HG02840 (cell line): ENCODE measurements around the gene SULT2B1.

Experiments
- ATAC-seq: cut with Tn5 transposase; IDR thresholded peaks from one replicate; pipeline ENCODE4 v1.9.1; 2021; ENCODE audit warnings: mild to moderate bottlenecking, moderate library complexity, moderate number of reproducible peaks; ENCODE audit not compliant: unreplicated experiment, low FRiP score

Gene SULT2B1

DNA sequence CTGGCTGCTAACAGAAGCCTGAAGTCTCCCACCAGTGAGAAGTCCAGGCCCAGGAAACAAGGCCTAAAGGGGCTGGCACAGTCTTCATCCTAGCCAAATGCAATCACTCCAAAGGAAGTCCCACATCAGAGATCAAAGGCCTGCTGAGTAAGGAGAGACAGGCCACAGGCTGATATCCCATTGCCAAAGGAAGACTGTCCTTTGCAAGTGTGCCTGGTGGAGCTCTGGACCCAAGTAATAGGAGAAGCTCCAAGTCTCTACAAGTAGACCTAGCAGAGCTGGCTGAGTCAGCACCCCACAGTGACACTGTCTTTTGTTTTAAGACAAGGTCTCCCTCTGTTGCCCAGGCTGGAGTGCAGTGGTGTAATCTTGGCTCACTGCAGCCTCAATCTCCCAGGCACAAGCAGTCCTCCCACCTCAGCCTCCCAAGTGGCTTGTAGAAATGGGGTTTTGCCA is 80.7 kb downstream of the SULT2B1 start:
- ATAC-seq: no peak

- no peak for ATAC-seq
These were observed 81.4 kb downstream of the SULT2B1 start for GRCh38 chr19:48633148-48634035.

GRCh38 chr19:48634036-48634342 is 82.0 kb downstream of the SULT2B1 start:
- ATAC-seq: no peak

DNA sequence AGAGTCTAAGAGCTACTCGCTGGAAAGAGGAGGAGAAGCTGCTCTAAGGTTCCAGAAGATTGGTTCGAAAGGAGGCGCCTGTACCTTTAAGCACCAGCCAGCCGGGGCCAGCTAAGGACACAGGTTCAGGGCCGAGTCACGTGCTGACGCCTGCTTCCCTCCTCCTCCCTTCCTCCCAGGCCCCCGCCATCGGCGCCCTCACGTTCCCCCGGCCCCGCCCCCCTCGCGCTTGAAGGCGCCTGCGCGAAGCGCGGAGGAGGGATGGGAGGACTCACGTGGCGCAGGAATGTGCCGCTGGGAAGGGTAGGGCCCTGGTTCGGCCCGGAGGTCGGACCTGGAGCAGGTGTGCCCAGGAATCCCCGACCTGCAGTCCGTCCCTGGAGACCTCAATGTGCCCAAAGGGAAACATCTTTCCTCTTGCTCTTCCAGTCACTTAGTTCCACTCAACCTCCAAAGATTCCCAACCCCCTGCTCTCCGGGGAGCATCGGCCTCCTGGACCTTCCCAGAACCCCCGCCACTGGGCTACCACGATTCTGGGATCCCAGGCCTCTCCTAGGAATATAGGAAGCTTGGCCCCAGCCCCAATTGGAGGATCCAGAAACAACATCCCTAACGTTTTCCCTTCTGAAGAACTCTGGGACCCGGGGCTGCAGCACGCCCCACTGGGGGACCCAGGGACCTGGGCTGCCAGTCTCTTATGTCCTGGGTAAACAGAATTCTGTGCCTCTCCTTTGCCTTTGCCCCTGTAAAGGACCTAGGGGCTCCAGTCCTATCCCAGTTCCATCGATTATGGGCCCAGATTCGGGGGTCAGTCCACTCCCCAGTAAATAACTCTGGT is 82.7 kb downstream of the SULT2B1 start:
- ATAC-seq: peak; percentile 32

DNA sequence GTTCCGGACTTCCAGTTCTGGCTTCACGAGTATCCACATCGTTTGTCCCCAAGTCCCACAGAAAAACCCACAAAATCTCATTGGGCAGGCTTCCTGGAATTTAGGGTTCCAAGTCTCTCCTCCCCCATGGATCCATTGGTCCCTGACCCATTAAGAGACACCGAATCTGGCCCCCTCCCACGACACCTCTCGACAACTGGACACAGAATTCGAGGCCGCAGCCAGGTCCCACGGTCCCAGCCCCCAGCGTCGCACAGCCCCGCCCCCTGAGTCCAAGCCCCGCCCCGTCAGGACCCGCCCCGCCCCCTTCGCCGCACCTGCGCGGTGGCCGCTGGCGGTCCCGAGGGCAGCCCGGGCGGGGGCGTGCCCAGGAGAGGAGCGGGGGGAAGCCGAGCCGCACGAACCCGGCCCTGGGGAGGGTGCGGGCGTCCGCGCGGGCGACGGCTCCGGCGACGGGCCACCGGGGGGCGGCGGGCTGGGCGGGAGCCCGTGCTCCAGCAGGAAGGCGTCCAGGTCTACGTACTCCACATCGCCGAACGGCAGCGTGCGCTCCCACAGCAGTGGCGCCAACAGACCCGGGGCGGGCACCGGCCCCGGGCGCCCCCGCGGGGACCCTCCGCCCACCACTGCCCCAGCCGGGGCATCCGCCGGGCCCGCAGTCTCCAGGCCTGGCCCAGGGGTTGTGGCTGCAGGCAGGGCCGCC is 83.4 kb downstream of the SULT2B1 start:
- no peak for ATAC-seq

DNA sequence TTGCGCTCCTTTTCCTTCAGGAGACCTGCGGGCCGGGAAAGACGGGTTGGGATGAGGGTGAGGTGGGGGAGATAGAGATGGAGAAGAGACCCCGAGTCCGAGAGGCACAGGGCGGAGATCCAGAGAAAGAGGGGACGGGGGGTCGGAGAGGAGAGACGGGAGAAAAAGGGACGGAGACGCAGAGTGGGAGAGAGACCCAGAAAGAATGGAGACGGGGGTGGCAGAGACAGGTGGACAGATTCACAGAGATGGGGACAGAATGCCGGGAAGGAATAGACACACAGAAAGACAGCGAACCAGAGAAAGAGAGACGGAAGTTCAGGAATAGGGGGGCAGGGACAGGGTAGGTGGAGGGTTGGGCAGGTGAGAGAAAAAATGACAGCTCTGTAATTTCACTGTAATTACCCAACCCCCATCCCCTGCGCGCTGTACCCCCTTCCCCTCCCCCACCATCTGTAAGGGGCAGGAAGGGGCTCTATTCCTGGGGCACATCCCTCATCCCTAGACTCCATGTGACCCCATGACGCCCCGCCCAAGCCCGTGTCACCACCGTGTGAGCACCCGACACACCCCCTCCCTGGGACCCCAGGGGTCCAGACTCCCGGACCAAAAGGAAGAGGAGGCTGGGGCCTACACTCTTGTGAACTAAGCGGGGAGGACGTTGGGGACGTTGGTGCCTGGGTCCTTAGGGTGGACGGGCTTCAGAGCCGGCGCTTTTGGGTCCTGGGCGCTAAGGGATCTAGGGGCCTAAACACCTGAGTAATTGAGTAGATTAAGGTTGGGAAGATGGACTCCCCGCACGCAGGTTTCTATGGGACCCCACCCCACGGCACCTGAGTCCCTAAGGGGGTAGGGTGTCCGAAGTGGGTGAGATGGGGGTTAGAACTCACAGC is 84.2 kb downstream of the SULT2B1 start:
- ATAC-seq: no peak

DNA sequence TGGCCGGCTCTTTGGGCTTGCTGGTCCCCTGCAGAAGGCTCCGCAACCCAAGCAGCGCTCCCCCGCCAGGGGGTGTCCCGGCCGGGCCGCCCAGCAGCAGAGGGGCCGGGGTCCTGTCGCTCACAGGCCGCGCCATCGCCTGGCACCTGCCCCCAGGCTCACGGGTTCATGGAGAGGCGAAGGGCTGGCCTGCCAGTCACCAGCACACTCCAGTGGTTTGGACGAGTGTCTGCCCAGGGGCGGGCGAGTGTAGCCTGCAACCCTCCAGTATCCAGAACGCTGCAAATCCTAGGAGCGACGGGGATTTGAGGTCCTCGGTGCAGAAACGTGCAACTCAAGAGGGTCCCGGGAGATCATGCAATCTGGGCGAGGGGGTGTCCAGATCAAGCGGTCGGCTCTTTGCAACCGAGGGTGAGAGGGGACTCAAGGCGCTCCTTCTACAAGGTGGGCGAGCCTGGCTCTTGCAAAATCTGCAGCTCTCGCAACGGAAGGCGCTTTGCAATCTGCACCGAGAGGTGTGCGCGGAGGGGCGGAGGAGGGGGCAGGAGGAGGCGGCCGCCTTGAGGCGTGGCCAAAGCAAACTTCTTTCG is 85.0 kb downstream of the SULT2B1 start, which contains the start of gene DBP:
Gene DBP, minus strand, starts transcription at position 521 of the 590 bp plus-strand sequence. Its CDS starts 385 bp downstream, at position 136.
- no peak for ATAC-seq

DNA sequence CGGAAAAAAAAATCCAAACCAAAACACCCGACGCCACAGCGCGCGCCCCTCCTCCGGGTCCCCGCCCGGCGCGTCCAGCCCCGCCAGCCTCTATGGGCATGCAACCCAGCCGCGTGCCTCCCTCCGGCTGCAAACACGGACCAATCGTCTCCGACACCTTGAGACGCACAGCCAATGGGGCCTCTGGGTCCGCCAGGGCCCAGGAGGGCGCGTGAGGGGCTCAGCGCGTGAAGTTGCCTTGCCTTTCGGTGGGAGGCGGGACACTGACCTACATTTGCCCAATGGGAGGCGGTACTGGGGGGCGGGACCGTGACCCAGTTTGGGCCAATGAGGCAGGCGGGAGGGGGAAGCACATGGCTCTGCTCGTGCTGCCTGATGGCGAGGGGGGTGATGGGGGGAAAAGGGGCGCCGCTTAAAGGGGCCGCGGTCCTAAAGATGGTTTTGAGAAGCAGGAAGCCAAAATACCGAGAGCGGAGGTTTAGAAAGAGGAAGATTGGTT is 85.5 kb downstream of the SULT2B1 start:
- ATAC-seq: peak; percentile 66

- ATAC-seq: peak; percentile 6
These were observed 86.2 kb downstream of the SULT2B1 start for GRCh38 chr19:48637948-48638830.

DNA sequence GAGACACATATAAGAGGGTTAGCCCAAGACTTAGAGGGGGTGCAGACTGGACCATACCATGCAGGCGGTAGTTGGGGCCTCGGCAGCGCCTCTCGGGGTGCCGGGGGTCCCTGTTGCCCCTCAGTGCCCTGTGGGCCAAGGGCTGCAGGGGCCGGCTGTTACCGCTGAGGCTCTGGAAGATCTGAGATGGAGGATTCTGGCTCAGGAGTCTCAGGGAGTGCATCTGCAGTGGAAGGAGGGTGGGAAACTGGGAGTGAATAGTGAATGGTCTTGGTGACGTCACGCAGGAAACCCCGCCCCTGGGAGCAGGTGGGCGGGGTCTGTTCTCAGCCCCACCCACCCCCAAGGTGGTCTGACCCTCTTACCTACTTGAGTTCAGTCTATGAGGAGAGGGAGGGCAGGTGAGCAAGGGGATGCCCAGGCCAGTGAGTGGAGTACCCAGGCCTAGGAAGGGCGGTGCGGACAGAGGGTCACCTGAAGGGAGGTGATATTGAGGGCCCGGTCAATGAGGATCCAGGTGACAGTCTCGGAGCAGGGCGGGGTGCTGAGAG is 86.9 kb downstream of the SULT2B1 start:
- ATAC-seq: no peak

DNA sequence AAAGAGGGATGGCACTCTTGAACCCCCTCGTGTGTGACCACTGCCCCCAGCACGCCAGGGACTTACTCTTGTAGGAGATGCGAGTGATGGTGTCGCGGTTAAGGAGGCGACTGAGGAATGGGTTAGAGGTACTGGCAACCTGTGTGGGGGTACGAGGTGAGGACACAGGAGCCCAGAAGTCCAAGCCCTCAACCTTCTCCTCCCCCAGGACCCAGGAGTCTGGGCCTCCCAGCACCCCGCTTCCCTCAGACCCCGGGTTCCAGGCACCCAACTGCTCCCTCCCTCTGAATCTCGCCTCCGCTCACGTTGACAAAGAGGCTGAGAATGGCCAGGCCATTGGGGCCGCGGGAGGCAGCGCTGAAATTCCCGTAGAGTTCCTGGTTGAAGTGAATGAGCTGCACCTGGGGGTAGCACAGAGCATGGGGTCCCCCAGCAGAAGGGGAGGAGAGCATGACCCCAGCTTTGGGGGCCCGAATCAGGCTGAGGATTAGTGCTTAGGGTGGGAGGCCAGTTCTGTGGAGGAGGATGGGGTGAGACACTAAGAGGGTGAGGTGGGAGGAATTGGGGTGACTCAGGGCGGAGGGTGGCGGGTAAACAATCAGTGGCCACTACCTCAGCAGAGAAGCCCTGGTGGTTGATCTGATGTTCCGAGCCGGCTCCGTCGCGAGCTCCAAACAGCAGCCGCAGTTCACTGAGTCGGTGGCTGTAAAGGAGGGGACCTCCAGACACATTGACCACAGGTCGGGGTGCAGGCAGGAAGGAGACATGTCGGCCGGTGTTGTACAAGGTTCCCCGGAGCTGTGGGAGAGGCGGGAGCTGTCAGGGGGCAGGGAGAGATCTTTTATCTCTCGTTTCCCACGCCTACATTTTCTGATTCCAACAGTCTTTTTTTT is 87.8 kb downstream of the SULT2B1 start:
- no peak for ATAC-seq

GRCh38 chr19:48641850-48642249 is 89.9 kb downstream of the SULT2B1 start:
- no peak for ATAC-seq

- ATAC-seq: no peak
These were observed 90.9 kb downstream of the SULT2B1 start for GRCh38 chr19:48642862-48643261.

- no peak for ATAC-seq
These were observed 92.4 kb downstream of the SULT2B1 start for GRCh38 chr19:48644355-48644754.

DNA sequence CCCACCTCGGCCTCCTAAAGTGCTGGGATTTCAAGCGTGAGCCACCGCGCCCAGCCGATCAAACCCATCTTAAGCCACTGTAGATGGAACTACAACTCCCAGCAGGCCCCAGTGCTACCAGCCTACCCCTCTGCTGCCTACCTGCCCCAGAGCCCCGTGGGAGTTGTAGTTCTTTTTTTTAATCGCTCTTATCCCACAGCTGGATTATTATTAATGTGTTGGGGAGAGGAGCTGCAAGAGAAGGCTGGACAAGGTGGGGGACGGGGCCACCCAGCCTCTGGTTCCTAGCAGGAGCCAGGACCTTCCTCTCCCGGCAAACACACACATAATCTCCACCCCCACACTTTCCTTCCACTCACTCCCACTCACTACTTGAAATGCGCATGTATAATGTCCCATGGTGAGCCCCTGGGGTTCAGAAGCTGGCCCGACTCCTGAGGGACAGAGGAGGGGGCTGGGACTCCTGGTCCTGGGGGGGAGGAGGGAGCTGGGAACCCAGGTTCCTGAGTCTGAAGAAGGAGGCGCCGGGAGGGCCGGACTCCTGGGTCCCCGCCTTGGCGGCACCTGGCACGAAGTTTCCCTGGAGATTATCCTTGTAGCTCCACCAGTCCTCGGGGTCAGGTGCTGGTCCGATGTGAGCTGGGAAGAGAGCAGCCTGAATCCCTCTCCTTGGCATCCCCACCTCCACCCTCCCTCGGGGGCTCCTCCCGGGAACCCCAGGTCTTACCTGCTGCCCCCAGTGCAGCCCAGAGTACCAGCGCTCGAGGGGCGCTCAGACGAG is 93.1 kb downstream of the SULT2B1 start:
- ATAC-seq: no peak

DNA sequence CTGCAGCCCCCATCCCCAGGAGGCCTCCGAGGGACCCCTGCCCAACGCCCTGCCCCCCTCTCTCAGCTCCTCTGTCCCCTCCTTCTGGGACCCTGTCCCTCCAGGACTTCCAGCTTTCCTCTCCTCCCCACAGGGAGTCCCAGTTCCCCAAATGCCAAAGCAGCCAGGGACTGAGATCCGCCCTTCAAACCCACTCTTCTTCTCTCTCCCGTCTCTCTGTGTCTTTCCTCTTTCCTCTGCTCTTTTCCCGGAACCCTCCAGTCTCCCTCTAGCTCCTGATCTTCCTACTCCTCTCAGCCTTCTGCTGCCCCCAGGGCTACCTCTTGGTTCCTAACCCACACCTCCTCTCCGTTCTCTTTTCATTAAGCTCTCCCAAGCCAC is 93.6 kb downstream of the SULT2B1 start:
- no peak for ATAC-seq
